ENCODE data around the gene POLG.

Gene POLG

GRCh38 chr15:89356634-89357298 is 22.1 kb upstream of the POLG start:
- DNase-seq (ENCODE audit: low spot score), result peak; percentile 28

- no peak for DNase-seq (ENCODE audit: low spot score)
Observed at GRCh38 chr15:89353991-89354390, 19.4 kb upstream of the POLG start.

GRCh38 chr15:89352476-89352875 is 17.9 kb upstream of the POLG start:
- DNase-seq (ENCODE audit: low spot score), result no peak

- peak; percentile 43 for DNase-seq (ENCODE audit: low spot score)
Observed at GRCh38 chr15:89349206-89349558, 14.6 kb upstream of the POLG start.

- DNase-seq (ENCODE audit: low spot score), result no peak
Observed at GRCh38 chr15:89346516-89347231, 12.1 kb upstream of the POLG start.

- DNase-seq (ENCODE audit: low spot score), result no peak
Observed at GRCh38 chr15:89345248-89345647, 10.6 kb upstream of the POLG start.

- no peak for DNase-seq (ENCODE audit: low spot score)
Observed at GRCh38 chr15:89342840-89343239, 8.2 kb upstream of the POLG start.

GRCh38 chr15:89341316-89342005 is 6.8 kb upstream of the POLG start:
- no peak for DNase-seq (ENCODE audit: low spot score)

GRCh38 chr15:89340573-89340972 is 5.9 kb upstream of the POLG start:
- DNase-seq (ENCODE audit: low spot score), result no peak

- no peak for DNase-seq (ENCODE audit: low spot score)
Observed at GRCh38 chr15:89338036-89338435, 3.4 kb upstream of the POLG start.

- no peak for DNase-seq (ENCODE audit: low spot score)
Observed at GRCh38 chr15:89335298-89336041, 846 bp upstream of the POLG start.

- DNase-seq (ENCODE audit: low spot score), result no peak
Observed at GRCh38 chr15:89333959-89334509, 590 bp downstream of the POLG start.

GRCh38 chr15:89333011-89333860 is 1.4 kb downstream of the POLG start:
- DNase-seq (ENCODE audit: low spot score), result no peak

- no peak for DNase-seq (ENCODE audit: low spot score)
Observed at GRCh38 chr15:89332446-89332845, 2.2 kb downstream of the POLG start.

- no peak for DNase-seq (ENCODE audit: low spot score)
Observed at GRCh38 chr15:89330881-89331595, 3.6 kb downstream of the POLG start.

- DNase-seq (ENCODE audit: low spot score), result no peak
Observed at GRCh38 chr15:89330119-89330518, 4.5 kb downstream of the POLG start.

- DNase-seq (ENCODE audit: low spot score), result no peak
Observed at GRCh38 chr15:89329329-89330084, 5.1 kb downstream of the POLG start.

GRCh38 chr15:89328398-89329254 is 6.0 kb downstream of the POLG start:
- no peak for DNase-seq (ENCODE audit: low spot score)

- DNase-seq (ENCODE audit: low spot score), result no peak
Observed at GRCh38 chr15:89327113-89327512, 7.5 kb downstream of the POLG start.

All from SW480 (cell line).